Measurements from ENCODE around the gene ESYT2.

GRCh38 chr7:158683541-158683940 lies 145.8 kb downstream of the ESYT2 start:
- TF ChIP-seq CTCF (conservative IDR thresholded peaks at IDR 0.05; ENCODE audit: low read depth, low read length) (no peak), USF2 (IDR thresholded peaks at IDR 0.05; ENCODE audit: low read depth, low read length) (no peak), MXI1 (IDR thresholded peaks at IDR 0.05; ENCODE audit: borderline replicate concordance, low read depth, low read length) (no peak), SMC3 (IDR thresholded peaks at IDR 0.05; ENCODE audit: low read depth, low read length) (no peak), POLR2A (IDR thresholded peaks at IDR 0.05; ENCODE audit: low read depth, low read length) (no peak)
